Ureter (tissue), 1 donor: ENCODE measurements around the gene FLT1. TPM values are rescaled to one million over a fixed set of nuclear protein-coding genes. Genes with fewer than 3 reads are reported as not detected.

ENCODE experiments used
- DNase-seq: peaks from one replicate; pipeline ENCODE4 v3.0.0-alpha.2; 2020; ENCODE audit warnings: low spot score
- total RNA-seq: library from RNA; stranded (reverse); gene quantifications from one replicate; pipeline ENCODE4 v1.2.4, GENCODE V29; 2023
- donor health status: DM: yes; HTN: yes; CAD: no.

FLT1 gene
- total RNA-seq, 1 donor from 2014 or later: 51.1 TPM

DNA sequence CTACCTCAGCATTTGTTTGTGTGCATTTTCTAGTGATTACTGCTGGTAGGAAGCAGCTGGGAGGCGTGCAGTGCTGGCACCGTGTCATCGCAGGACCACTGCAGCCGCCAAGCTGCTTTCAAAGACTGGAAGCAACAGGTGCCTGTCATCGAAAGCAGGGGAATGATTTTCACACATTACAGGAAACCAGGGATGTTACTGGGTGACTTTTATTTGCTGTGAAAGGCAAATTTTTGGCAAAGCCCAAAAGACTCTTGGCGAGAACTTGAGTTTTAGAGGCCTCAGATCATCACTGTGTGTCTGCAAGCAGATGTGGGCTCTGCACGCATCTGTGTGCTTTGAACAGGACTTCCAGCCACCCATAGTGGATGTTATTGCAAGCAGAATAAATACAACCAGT, 176.4 kb downstream of the FLT1 start:
- no peak for DNase-seq

DNA sequence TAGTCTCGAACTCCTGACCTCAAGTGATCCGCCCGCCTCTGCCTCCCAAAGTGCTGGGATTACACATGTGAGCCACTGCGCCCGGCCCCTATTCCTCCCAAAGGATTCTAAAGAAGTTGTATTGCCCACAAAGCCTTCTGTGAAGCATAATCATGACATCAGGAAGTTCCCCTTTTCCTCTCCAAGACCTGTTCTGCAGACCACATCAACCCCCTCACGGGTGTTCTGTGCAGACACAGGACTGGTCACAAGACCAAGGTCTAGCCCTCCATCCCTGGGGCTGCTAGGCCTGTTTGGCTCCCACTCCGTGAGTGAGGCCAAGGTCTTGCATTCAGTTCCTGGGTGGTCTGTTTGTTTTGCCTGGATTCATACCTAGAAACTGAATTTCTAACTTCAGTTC, 178.1 kb downstream of the FLT1 start:
- DNase-seq: no peak

GRCh38 chr13:28316129-28316528, 178.8 kb downstream of the FLT1 start:
- no peak for DNase-seq

- DNase-seq: no peak
Observed at GRCh38 chr13:28314879-28315278, 180.0 kb downstream of the FLT1 start.

DNA sequence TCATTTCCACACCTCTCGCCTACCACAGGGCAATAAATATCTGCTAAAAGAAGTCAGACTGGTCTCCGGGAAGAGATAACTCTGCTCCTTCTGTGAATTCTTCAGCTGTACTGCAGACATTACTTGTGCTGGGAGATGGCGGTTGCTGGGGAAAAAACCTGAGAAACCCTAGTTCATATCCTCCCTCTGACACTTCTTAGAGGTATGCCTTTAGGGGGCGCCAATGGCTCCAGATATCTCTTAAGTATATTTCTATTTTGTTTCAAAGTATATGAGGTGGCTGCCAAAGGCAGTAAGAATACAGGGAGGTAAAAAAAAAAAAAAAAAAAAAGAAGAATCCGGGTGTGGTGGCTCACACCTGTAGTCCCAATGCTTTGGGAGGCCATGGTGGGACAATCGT, 181.3 kb downstream of the FLT1 start:
- no peak for DNase-seq

- DNase-seq: no peak
Observed at GRCh38 chr13:28306325-28306724, 188.6 kb downstream of the FLT1 start.

GRCh38 chr13:28301839-28302238, 193.1 kb downstream of the FLT1 start:
- no peak for DNase-seq

- DNase-seq: no peak
Observed at GRCh38 chr13:28299916-28300315, 195.0 kb downstream of the FLT1 start.

GRCh38 chr13:28297341-28297740, 197.6 kb downstream of the FLT1 start:
- DNase-seq: no peak

DNA sequence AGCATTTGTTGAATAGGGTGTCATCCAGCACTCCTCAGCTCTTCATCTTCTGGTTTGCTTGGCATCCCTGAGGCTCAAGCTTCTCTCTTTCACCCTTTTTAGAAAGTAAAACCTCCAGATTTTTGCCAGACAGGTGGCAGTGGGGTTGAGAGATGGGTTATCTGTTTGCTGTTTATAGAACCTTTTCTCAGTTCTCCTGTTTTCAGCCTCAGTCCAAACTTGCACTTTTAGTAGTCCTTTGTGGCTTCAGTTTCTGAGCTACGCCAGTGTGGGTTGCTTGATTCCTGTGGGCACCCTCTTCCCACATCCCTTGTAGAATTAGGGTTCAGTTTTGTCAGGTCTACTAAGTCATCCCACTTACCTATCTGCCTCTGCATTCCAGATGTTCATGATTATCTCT, 208.7 kb downstream of the FLT1 start:
- DNase-seq: no peak

- DNase-seq: no peak
Observed at GRCh38 chr13:28283600-28283999, 211.3 kb downstream of the FLT1 start.

DNA sequence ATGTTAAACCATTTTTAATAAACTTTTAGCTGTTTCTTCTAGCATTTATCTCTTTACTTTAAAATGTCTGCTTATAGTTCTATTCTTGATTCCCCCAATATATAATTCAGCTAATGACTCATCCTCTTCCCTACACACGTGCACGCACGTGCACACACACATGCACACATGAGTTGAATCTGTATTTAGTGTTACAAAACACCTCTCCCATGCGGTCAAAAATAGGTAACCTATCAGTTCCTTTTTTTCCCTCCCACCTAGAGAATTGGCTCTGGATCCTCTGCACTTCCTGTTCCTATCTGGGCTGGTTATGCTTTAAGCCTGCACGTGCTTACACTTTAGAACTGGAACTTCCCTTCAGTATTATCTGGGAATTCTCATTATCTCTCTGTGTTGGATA, 212.5 kb downstream of the FLT1 start:
- DNase-seq: no peak

DNA sequence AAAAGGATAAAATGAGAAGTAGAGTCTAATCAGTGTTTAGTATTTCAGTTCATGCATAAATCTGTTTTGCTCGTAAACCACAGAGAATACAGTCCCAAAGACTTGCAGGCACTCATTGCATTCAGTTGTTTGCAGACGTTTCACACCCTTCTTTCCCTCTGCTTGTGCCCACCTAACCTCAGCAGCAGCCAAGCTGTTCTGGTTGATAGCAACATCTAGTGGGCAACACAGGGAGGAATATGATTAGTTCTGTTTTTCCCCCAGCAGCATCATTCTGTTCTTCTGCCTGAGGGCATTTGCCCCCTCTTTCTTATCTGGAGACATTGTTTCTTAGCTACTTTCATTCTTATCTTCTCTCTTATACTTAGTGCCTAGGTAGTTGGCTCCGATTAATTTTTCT, 221.0 kb downstream of the FLT1 start:
- DNase-seq: no peak

DNA sequence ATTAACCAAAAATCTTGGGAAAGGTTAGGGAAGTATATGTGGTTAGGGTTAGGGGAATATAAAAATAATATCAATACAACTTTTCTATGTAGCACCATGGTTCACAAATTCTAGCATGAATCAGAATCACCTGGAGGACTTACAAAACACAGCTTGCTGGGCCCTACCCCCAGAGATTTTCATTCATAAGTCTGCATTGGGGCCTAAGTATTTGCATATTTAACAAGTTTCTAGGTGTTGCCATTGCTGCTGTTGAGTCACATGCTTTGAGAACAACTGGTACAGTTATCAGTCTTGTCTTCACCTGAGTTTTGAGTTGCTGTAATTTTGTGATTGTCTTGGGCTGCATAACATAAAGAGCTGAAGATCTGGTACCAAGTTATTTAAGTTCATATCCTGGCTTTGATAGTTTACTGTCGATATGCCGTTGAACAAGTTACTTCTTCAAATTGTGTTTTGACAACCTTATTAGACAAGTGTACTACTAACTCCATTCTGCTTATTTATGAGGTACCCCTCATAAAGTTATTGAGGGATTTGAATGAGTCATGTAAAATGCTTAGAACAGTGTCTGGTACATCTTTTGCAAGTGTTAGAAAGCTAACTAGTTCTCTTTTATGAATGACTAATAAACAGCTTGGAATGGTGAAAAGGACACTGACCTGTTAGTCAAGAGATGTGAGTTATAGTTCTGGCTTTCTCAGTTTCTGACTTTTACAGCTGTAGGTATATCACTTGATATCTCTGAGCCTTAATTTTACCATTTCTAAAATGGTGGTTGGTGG, 223.7 kb downstream of the FLT1 start:
- DNase-seq: no peak

DNA sequence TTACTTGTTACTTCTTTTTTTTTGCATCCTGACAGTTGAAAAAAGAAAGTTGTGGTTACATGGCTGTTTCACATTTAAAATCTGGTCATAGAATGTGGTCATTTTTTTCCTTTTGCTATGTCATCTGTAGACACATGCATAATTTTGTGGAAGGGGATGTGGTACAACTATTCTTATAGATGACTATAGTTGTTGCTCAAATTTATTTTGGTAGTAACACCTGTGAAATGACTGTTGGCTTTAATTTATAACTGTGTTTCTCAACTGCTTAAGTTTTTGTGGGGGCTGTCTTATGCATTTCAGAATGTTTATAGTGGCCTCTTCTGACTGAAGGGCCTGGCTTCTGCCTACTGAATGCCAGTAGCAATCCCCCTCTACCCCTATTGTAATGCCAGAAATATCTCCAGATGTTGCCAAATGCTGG, 226.1 kb downstream of the FLT1 start:
- DNase-seq: no peak

DNA sequence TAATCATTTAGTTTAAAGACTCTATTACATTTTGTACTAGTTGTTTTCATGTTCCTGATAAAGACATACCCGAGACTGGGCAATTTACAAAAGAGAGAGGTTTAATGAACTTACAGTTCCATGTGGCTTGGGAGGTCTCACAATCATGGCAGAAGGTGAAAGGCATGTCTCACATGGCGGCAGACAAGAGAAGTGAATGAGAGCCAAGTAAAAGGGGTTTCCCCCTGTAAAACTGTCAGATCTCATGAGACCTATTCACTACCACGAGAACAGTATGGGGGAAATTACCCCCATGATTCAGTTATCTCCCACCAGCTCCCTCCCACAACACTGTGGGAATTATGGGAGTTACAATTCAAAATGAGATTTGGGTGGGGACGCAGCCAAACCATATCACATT, 227.4 kb downstream of the FLT1 start:
- DNase-seq: no peak

- no peak for DNase-seq
Observed at GRCh38 chr13:28258417-28258816, 236.5 kb downstream of the FLT1 start.

- DNase-seq: no peak
Observed at GRCh38 chr13:28257305-28257704, 237.6 kb downstream of the FLT1 start.

GRCh38 chr13:28252547-28252946, 242.4 kb downstream of the FLT1 start:
- no peak for DNase-seq

DNA sequence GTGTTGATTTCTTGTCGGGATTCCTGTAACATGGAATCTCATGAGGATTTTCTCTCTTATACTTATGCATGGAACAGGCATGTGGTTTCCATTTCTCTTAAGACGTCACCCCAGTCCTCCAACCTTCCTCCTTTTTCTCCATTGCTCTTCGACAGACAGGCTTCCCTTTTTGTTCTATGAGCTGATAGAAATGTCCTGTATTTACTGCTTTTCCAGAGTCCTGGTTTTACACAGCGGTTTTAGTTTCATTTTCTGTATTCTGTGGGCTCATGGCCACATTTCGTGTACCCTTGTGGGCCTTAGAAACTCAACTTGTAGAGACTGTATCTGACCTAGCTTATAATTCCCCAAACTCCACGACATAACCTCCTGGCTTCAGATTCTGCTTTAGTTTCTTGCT, 243.5 kb downstream of the FLT1 start:
- DNase-seq: no peak

- DNase-seq: no peak
Observed at GRCh38 chr13:28250542-28250941, 244.4 kb downstream of the FLT1 start.
